HUES48 (cell line): ENCODE measurements around the gene BMP7.
A peak's percentile ranks its signal among the peaks of the same experiment; 100 is the strongest.

Experiments
- H3K27ac ChIP-seq: one replicate; pipeline ENCODE4 v1.7.0; 2013; ENCODE audit warnings: low read depth, low read length, inconsistent platforms
- H3K27me3 ChIP-seq: 2 replicates; pipeline ENCODE4 v1.6.1; 2013; ENCODE audit warnings: mild to moderate bottlenecking, low read length; ENCODE audit not compliant: control insufficient read depth, insufficient read depth
- H3K36me3 ChIP-seq: 2 replicates; pipeline ENCODE4 v1.6.1; 2013; ENCODE audit warnings: low read length; ENCODE audit not compliant: control insufficient read depth, insufficient read depth
- H3K4me1 ChIP-seq: 2 replicates; pipeline ENCODE4 v1.6.1; 2013; ENCODE audit warnings: mild to moderate bottlenecking, low read length; ENCODE audit not compliant: control insufficient read depth, insufficient read depth
- H3K4me3 ChIP-seq: 2 replicates; pipeline ENCODE4 v1.5.1; 2013; ENCODE audit warnings: mild to moderate bottlenecking, low read depth, low read length
- H3K9ac ChIP-seq: 2 replicates; pipeline ENCODE4 v1.6.1; 2013; ENCODE audit warnings: mild to moderate bottlenecking, low read depth, low read length, moderate library complexity
- H3K9me3 ChIP-seq: 2 replicates; pipeline ENCODE4 v1.6.1; 2013; ENCODE audit warnings: low read length; ENCODE audit not compliant: control insufficient read depth, insufficient read depth

The BMP7 gene

DNA sequence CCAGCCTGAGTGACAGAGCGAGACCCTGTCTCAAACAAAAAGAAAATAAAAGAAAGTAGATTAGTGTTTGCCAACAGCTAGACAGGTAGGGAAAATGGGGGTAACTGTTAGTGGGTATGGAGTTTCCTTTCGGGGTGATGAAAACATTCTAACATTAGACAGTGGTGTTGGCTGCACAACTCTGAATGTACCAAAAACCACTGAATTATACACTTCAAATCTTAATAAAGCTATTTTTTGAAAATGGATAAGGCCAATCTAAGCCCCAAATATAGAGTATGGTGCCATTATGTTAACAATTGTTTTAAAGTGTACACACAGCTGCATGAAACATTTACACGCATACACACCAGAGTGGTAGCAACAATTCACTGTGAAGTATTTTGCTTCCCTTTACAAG lies 57.0 kb downstream of the BMP7 start:
- H3K4me1 ChIP-seq = peaks cover 23% of the 10 kb centered on the region
- no peak overlapping the region for H3K4me3 ChIP-seq
- no peaks in the 10 kb centered on the region for H3K36me3 ChIP-seq
- H3K9me3 ChIP-seq = no peaks in the 10 kb centered on the region
- no peaks in the 10 kb centered on the region for H3K27me3 ChIP-seq
- no peak overlapping the region for H3K9ac ChIP-seq
- no peak overlapping the region for H3K27ac ChIP-seq

DNA sequence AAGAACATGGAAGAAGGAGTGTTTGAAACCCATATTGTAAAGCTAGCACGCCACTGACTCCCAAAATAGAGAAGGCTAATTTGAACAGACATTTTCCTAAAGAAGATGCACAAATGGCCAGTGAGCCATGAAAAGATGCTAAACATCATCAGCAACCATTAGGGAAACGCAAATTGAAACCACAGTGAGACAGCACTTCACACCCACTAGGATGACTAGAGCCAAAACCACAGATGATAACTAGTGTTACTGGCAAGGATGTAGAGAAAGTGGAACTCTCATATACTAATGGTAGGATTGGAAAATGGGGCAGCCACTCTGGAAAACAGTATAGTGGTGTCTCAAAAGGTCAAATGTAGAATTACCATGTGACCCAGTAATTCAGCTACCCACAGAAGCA lies 58.2 kb downstream of the BMP7 start:
- Histone ChIP-seq H3K36me3 (no peaks in the 10 kb centered on the region), H3K27ac (no peak overlapping the region)

DNA sequence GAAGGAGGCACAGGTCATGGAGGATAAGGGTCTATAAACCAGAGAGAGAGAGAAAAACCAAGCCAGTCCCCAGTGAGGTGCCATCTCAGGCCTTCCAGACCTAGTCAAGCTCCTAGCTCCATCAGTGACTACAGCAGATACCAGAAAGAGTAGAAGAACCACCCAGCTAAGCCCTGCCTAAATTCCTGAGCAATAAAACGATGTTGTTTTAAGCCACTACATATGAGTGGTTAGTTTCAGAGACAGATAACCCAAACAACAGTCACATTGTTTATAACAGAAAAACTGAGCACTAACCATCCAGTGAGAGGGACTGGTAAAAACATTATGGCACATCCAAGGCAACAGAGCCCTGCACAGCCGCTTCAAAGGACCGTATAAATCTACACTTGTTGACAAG lies 59.2 kb downstream of the BMP7 start:
- H3K4me3 ChIP-seq = no peak overlapping the region
- no peak overlapping the region for H3K9ac ChIP-seq
- H3K36me3 ChIP-seq = peaks cover under 1% of the 10 kb centered on the region; the same call in 1 of the 2 replicates
- no peaks in the 10 kb centered on the region for H3K9me3 ChIP-seq
- H3K27me3 ChIP-seq = no peaks in the 10 kb centered on the region
- H3K4me1 ChIP-seq = peaks cover 14% of the 10 kb centered on the region
- H3K27ac ChIP-seq = no peak overlapping the region

More for the DNA sequence above, 58.2 kb downstream of the BMP7 start:
- no peak overlapping the region for H3K4me3 ChIP-seq
- H3K4me1 ChIP-seq = peaks cover 23% of the 10 kb centered on the region
- H3K9ac ChIP-seq = no peak overlapping the region
- no peaks in the 10 kb centered on the region for H3K9me3 ChIP-seq
- H3K27me3 ChIP-seq = no peaks in the 10 kb centered on the region

DNA sequence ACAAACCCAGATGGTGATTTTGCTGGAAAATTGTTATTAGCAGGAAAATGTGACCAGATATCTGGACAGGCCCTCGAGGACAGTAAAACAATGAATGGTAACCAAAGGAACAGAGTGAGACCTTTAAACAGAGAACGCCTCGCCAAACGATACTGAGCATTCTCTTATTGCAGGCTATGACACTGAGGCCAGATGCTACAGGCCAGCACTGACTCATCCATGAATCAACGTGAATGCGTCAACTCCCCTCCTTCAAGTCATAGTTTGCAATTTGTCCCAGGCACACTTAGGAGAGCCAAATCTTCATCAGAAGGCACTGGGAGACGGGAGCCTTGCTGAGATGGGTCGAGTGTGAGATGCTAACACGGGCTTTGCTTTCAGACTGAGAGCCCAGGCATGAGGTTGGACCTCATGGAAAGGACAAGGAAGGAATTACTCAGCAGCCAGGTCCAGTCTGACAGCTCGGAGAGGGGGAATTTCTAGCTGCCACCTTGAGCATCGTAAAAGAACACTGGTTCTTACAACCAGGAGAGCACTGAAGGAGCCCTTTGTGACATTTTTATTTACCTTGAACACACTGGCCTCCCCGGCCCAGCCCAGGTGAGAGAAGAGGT lies 60.7 kb downstream of the BMP7 start:
- H3K36me3 ChIP-seq = peaks cover 6% of the 10 kb centered on the region
- H3K9me3 ChIP-seq = no peaks in the 10 kb centered on the region
- no peak overlapping the region for H3K27ac ChIP-seq
- no peaks in the 10 kb centered on the region for H3K27me3 ChIP-seq
- H3K4me3 ChIP-seq = no peak overlapping the region
- H3K4me1 ChIP-seq = no peaks in the 10 kb centered on the region; the same call in 1 of the 2 replicates
- no peak overlapping the region for H3K9ac ChIP-seq

DNA sequence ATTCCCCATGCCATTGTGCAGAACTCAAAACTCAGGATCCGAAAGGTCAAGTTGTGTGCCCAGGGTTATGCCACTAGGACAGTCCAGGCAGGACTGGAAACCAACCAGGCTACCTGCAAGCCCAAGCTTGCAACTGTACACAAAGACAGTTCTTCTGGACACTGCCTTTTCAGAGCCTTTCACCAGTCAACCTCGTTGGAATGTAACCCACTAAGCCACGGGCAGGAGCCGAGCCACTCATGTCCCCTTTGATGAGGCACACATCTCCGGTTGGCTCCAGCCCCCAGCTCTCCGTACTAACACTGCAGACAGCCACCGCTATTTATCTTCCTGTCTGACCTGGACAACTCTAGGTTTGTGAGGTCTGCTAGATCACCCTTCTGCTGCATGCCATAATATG lies 62.5 kb downstream of the BMP7 start:
- peaks cover 12% of the 10 kb centered on the region for H3K4me1 ChIP-seq

DNA sequence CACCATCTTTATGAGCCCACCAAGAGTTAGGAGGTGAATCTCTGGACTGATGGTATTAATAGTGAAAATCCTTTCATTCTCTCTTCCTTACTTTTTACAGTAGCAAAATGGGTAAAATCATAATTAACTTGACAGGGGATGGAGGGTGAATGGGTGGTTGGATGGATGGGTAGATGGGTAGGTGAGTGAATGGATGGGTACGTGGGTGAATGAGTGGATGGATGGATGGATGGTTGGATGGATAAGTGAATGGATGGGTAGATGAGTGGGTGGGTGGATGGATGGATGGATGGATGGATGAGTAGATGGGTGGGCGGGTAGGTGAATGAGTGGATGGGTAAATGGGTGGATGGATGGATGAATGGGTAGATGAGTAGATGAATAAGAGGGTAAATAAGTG lies 63.2 kb downstream of the BMP7 start:
- Histone ChIP-seq H3K27ac (no peak overlapping the region), H3K36me3 (peaks cover 6% of the 10 kb centered on the region), H3K27me3 (no peaks in the 10 kb centered on the region), H3K4me3 (no peak overlapping the region), H3K4me1 (peaks cover 19% of the 10 kb centered on the region), H3K9ac (no peak overlapping the region), H3K9me3 (no peaks in the 10 kb centered on the region)

More for the DNA sequence above, 62.5 kb downstream of the BMP7 start:
- H3K36me3 ChIP-seq = peaks cover 6% of the 10 kb centered on the region
- no peak overlapping the region for H3K9ac ChIP-seq
- H3K27ac ChIP-seq = no peak overlapping the region
- no peak overlapping the region for H3K4me3 ChIP-seq
- no peaks in the 10 kb centered on the region for H3K9me3 ChIP-seq
- no peaks in the 10 kb centered on the region for H3K27me3 ChIP-seq

DNA sequence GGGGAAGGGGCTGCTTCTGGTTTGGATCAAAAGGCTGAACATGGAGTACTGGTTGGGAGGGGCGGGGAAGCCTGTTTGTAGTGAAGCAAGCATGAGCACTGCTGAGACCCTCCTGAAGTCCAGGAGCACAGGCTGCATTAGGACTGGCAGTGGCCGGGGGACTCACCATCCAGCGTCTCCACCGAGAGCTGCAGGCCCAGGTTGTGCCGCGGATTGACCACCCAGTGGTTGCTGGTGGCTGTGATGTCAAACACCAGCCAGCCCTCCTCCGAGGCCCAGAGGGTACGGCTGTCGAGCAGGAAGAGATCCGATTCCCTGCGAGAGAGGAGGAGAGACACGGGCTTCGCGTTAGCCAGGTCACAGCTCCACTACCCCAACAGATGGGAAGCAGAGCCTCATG lies 64.1 kb downstream of the BMP7 start:
- Histone ChIP-seq H3K9me3 (no peaks in the 10 kb centered on the region), H3K27me3 (no peaks in the 10 kb centered on the region), H3K4me1 (peaks cover 27% of the 10 kb centered on the region), H3K36me3 (peaks cover 6% of the 10 kb centered on the region), H3K27ac (no peak overlapping the region), H3K9ac (no peak overlapping the region), H3K4me3 (no peak overlapping the region)

DNA sequence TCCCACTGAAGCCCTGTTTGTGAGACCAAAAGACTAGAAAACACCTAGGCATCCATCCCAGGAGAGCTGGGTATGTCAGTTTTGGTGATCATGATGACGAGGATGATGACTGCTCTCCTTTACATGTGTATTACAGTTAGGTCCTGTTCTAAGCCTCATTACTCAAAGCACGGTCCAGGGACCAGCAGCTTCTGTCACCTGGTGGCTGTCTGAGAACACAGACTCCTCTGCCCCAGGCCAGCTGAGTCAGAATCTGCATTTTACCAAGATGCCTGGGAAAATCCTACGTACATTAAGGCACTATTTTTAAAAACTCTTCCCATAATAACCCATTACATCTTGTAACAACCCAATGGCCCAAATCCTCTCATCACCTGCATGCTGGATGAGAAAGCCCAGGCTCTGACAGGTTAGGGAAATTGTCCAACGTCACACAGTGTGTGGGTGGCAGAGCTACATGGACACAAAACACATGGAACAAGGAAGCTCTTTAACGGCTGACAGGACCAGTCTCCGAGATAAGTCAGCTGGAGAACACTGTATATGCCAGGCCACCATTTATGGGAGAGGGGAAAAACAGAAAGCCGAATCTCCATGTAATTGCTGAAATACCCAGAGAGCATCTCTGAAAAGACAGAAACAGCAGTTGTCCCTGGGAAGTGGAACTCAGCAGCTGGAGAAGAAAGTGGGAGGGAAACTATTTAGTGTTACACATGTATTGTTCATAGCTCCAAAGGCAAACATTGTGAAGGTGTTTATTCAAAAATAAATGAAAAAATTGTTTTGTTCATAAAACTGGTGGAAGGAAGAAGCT lies 65.4 kb downstream of the BMP7 start:
- Histone ChIP-seq H3K9me3 (no peaks in the 10 kb centered on the region), H3K27me3 (no peaks in the 10 kb centered on the region), H3K4me3 (no peak overlapping the region), H3K27ac (no peak overlapping the region), H3K4me1 (peaks cover 27% of the 10 kb centered on the region), H3K36me3 (peaks cover 6% of the 10 kb centered on the region), H3K9ac (no peak overlapping the region)

DNA sequence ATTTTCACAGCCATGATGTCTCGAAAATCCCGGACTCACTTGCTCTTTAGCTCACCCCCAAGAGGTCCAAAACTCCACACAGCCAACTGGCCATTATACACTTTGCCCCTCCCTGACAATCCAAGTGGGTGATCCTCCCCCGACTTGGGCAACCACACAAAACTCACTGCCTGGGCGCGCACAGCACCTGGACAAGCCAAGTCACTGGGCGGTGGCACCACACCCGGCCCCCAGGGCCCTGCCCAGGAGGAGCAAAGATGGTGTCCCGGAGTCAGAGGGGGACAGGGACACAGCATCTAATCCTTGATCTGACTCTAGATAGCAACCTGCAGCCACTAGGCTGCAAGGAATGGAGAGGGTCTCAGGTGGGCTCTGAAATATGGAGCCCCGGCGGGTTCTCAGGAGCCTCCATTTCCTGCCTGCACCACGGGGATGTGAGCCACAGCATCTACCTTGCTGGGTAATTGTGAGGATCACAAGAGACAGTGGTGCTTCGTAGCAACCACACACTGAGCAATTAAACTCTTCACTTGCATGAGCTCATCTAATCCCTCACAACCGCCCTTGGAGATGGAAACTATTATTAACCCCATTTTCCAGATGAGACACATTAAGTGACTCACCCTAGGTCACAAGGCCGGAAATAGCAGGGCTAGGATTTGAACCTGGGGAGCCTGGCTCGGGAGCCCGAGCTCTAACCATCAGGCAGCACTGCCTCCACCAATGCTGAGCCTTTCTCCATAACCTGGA lies 66.6 kb downstream of the BMP7 start:
- Histone ChIP-seq H3K4me1 (peaks cover 27% of the 10 kb centered on the region), H3K4me3 (no peak overlapping the region), H3K36me3 (peaks cover 6% of the 10 kb centered on the region), H3K9me3 (no peaks in the 10 kb centered on the region), H3K27me3 (no peaks in the 10 kb centered on the region), H3K27ac (no peak overlapping the region), H3K9ac (no peak overlapping the region)

DNA sequence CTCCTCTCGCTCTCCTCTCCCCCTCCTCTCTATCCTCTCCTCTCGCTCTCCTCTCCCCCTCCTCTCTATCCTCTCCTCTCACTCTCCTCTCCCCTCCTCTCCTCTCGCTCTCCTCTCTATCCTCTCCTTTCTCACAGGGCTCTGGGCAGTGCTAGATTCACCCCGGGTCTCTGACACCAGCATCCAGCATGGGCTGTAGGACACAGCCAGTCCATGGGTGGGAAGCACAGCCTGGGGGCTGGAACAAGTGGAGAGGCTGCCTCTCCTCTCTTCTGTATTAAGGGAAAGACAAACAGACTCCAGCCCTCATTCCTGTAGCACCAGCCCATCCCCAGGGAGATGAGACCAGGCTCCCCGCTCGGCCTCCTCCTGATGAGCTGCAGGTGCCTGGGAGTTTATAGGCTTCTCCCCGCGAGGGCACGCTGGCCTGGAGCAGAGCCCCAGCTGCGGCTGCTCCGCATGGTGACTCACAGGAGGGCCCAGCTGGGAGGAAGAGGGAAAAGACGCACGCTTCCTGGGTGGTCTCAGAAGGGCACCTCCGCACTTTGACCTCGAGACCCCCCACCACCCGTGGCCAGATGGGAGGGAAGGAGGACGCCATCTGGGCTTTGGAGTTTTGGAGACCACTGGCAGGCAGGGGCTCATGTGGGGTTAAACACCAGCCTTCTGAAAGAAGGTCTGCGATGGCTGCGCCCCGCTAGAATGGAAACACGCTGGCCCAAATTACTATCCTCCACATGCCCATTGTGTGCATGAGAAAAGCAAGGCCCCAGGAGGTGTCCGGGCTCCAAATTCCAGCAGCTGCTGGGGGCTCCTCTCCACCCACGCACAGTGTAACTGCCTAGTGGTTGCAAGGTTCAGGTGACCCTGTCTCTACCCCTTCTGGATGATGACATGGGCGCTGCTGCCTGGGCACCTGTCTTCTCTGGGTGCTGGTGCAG lies 68.0 kb downstream of the BMP7 start:
- Histone ChIP-seq H3K36me3 (peaks cover 6% of the 10 kb centered on the region), H3K27me3 (no peaks in the 10 kb centered on the region), H3K9ac (no peak overlapping the region), H3K27ac (peak overlapping the region; percentile 79), H3K9me3 (no peaks in the 10 kb centered on the region), H3K4me1 (peaks cover 27% of the 10 kb centered on the region), H3K4me3 (no peak overlapping the region)
